NB4 (cell line): Measurements from ENCODE around the gene ANG.

Experiments
- DNase-seq: peaks from one replicate; pipeline ENCODE4 v3.0.0; 2010; ENCODE audit warnings: low read depth
- H3K4me3 ChIP-seq: one replicate; pipeline ENCODE4 v1.5.1; 2011; ENCODE audit warnings: mild to moderate bottlenecking, low read depth, low read length, moderate library complexity
- CTCF ChIP-seq: IDR thresholded peaks from one replicate; pipeline ENCODE4 v1.5.1; 2012; ENCODE audit warnings: low read depth, low read length
- MAX ChIP-seq: IDR thresholded peaks from 2 replicates; pipeline ENCODE4 v1.6.1; 2011; ENCODE audit warnings: low read depth, low read length
- MYC ChIP-seq: IDR thresholded peaks from 2 replicates; pipeline ENCODE4 v1.6.1; 2011; ENCODE audit warnings: low read depth, low read length
- POLR2A ChIP-seq: IDR thresholded peaks from 2 replicates; pipeline ENCODE4 v1.6.1; 2011; ENCODE audit warnings: mild to moderate bottlenecking; ENCODE audit not compliant: insufficient read length; ENCODE audit errors: extremely low read depth

ANG gene

GRCh38 chr14:20652996-20653975 is 35.3 kb upstream of the ANG start:
- DNase-seq: peak; percentile 20
- no peak overlapping the region for H3K4me3 ChIP-seq
- TF ChIP-seq MAX (no peak), CTCF (no peak), MYC (no peak), POLR2A (no peak)

GRCh38 chr14:20655851-20656250 is 32.7 kb upstream of the ANG start:
- no peak overlapping the region for H3K4me3 ChIP-seq
- no peak for TF ChIP-seq POLR2A
- TF ChIP-seq MAX: no peak
- TF ChIP-seq MYC: no peak
- no peak for TF ChIP-seq CTCF
- no peak for DNase-seq

- TF ChIP-seq MAX: no peak
- no peak for TF ChIP-seq CTCF
- TF ChIP-seq POLR2A: no peak
- TF ChIP-seq MYC: no peak
- no peak for DNase-seq
- no peak overlapping the region for H3K4me3 ChIP-seq
These were observed 32.3 kb upstream of the ANG start for GRCh38 chr14:20656274-20656673.

- no peak for DNase-seq
- no peak overlapping the region for H3K4me3 ChIP-seq
- TF ChIP-seq POLR2A: no peak
- TF ChIP-seq MAX: no peak
- TF ChIP-seq MYC: no peak
- TF ChIP-seq CTCF: peak; percentile 13
These were observed 31.1 kb upstream of the ANG start for GRCh38 chr14:20657216-20658211.

GRCh38 chr14:20658246-20658645 is 30.3 kb upstream of the ANG start:
- TF ChIP-seq POLR2A: no peak
- no peak for TF ChIP-seq MYC
- TF ChIP-seq MAX: no peak
- TF ChIP-seq CTCF: no peak
- no peak for DNase-seq
- H3K4me3 ChIP-seq: no peak overlapping the region
